Ureter (tissue), 1 donor: ENCODE results near the gene RPS18. TPM values are rescaled to one million over a fixed set of nuclear protein-coding genes. Genes with fewer than 3 reads are reported as not detected.

ENCODE experiments used
- DNase-seq: peaks from one replicate; pipeline ENCODE4 v3.0.0-alpha.2; 2020; ENCODE audit warnings: low spot score
- total RNA-seq: library from RNA; stranded (reverse); gene quantifications from one replicate; pipeline ENCODE4 v1.2.4, GENCODE V29; 2023
- donor health status: DM: yes; HTN: yes; CAD: no.

Gene RPS18
- total RNA-seq, 1 donor from 2014 or later, result 3,074 TPM

- DNase-seq, result no peak
Observed at GRCh38 chr6:33314943-33315792, 43.3 kb downstream of the RPS18 start.

GRCh38 chr6:33315793-33316602 lies 44.1 kb downstream of the RPS18 start:
- DNase-seq, result no peak

- no peak for DNase-seq
Observed at GRCh38 chr6:33316603-33317418, 44.9 kb downstream of the RPS18 start.

- peak; percentile 69 for DNase-seq
Observed at GRCh38 chr6:33317419-33317668, 45.5 kb downstream of the RPS18 start.

- peak; percentile 98 for DNase-seq
Observed at GRCh38 chr6:33317669-33318425, 46.0 kb downstream of the RPS18 start, which contains the start of gene ZBTB22. TSS of gene ZBTB22 (minus strand) at chr6:33317744. CDS start at chr6:33316916, 828 bp downstream.

GRCh38 chr6:33318426-33319073 lies 46.7 kb downstream of the RPS18 start:
- no peak for DNase-seq

- no peak for DNase-seq
Observed at GRCh38 chr6:33319939-33320314, 48.1 kb downstream of the RPS18 start.

- DNase-seq, result peak; percentile 73
Observed at GRCh38 chr6:33320315-33321181, 48.7 kb downstream of the RPS18 start.

GRCh38 chr6:33321227-33321626 lies 49.4 kb downstream of the RPS18 start:
- DNase-seq, result no peak

GRCh38 chr6:33323623-33323948 lies 51.7 kb downstream of the RPS18 start:
- no peak for DNase-seq

- DNase-seq, result no peak
Observed at GRCh38 chr6:33324125-33324524, 52.2 kb downstream of the RPS18 start.

Other genes with a start within 250 kb of the RPS18 start
- 145 TPM for gene HLA-DPA1, start 198.4 kb upstream of the RPS18 start, total RNA-seq
- gene HLA-DPB1, start 196.1 kb upstream of the RPS18 start, total RNA-seq, result 82.5 TPM
- gene COL11A2, start 79.6 kb upstream of the RPS18 start, total RNA-seq, result 0.96 TPM
- gene RXRB, start 71.4 kb upstream of the RPS18 start, total RNA-seq, result 50.8 TPM
- gene SLC39A7, start 71.2 kb upstream of the RPS18 start, total RNA-seq, result 60.7 TPM
- 28.6 TPM for gene HSD17B8, start 67.4 kb upstream of the RPS18 start, total RNA-seq
- gene RING1, start 63.6 kb upstream of the RPS18 start, total RNA-seq, result 50.6 TPM
- gene VPS52, start 199 bp upstream of the RPS18 start, total RNA-seq, result 80.8 TPM
- 20.2 TPM for gene B3GALT4, start 5.0 kb downstream of the RPS18 start, total RNA-seq
- gene WDR46, start 17.2 kb downstream of the RPS18 start, total RNA-seq, result 53.8 TPM
- 49.9 TPM for gene PFDN6, start 17.5 kb downstream of the RPS18 start, total RNA-seq
- gene RGL2, start 26.9 kb downstream of the RPS18 start, total RNA-seq, result 163 TPM
- gene TAPBP, start 42.0 kb downstream of the RPS18 start, total RNA-seq, result 132 TPM
- gene ZBTB22, start 45.7 kb downstream of the RPS18 start, total RNA-seq, result 24.2 TPM
- 28.8 TPM for gene DAXX, start 50.9 kb downstream of the RPS18 start, total RNA-seq
- gene KIFC1, start 119.7 kb downstream of the RPS18 start, total RNA-seq, result 1.0 TPM
- 58.8 TPM for gene PHF1, start 138.9 kb downstream of the RPS18 start, total RNA-seq
- 157 TPM for gene CUTA, start 146.0 kb downstream of the RPS18 start, total RNA-seq
- gene SYNGAP1, start 148.0 kb downstream of the RPS18 start, total RNA-seq, result 32.6 TPM
- 11.1 TPM for gene ZBTB9, start 182.5 kb downstream of the RPS18 start, total RNA-seq